Measurements from ENCODE around the gene GATA2.

The GATA2 gene

DNA sequence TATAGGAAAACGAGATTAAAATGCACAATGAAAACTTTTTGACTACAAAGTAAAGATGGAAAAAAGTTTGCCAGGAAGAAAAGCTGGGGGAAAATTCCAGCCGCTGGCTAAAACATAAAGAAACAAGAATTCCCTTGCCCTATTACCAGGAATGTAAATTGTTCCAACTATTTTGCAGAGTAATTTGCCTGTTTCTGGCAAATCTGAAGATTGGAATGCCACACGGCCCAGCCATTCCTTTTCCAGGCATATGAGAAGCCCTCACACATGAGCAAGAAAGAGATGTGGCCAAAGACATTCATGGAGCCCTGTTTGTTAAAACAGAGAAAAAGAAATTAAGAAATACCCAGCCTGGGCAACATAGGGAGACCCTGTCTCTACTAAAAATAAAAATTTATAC lies 8.4 kb upstream of the GATA2 start:
- no peak for FAIRE-seq

DNA sequence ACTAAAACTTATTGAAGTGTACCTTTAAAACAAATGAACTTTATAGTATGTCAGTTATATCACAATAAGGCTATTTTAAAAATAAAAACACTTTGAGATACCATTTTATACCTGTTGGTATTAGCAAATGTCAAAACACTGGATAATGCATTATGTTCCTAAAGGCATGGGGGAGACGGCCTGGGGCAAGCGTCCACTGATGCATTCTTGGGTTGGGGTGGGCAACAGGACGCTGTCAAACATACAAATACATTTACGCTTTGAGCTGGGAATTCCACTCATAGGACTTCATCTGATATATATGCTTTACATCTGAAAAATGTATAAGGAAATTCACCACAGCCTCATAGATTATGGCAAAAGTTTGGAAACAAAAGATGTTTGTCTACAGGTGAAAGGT lies 7.6 kb upstream of the GATA2 start:
- no peak for FAIRE-seq

DNA sequence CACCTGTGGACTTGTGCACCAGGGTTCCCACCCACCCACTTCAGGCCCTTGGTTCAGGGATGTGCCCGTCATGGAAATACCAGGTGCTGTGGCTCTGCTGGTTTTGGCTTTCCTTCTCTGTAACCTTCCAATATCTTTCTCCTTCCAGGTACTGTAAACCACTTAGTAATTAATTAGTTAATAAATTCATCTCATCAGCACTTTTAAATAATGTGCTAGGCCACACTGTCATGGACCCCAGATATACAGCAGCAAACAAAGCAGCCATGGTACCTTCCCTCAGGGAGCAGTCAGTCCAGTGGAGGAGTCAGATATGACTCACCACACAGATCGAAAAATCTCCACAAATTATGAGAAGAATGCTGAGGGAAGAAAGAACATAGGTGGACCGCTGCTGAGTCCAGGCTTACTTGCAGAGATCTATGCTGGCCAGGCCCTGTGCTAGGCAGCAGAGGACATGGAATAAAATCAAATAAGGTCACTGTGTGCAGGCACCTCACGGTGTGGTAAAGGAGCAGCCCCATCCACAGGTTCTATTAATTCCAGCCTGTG lies 6.8 kb upstream of the GATA2 start:
- FAIRE-seq, result no peak

DNA sequence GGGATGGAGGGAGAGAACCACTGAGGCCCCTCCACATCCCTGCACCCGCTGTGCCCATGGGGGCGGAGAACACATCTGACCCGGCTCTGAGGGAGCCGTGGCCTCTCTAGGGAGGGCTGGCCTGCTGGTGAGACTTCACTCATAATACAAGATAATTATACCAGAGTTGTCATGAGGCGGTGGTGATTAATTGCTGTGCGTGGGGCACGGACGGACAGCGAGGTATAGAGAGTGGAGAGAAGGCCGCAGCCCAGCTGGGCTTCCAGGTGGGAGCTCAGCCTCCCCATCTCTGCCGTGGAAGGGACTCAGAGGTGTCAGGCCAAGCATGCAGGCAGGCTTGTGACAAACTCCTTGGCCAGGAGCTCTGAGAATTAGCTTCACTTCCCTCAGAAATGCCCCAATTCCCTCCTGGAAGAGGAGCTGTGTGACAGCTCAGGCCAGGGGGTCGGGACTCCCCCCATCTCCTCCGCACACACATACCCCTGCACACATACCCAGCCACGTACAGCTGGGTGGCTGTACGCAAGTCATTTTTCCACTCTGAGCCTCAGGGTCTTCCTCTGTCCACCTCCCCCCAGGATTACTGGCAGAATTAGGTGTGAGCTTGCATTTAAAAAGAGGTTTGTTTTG lies 6.0 kb upstream of the GATA2 start:
- no peak for FAIRE-seq

DNA sequence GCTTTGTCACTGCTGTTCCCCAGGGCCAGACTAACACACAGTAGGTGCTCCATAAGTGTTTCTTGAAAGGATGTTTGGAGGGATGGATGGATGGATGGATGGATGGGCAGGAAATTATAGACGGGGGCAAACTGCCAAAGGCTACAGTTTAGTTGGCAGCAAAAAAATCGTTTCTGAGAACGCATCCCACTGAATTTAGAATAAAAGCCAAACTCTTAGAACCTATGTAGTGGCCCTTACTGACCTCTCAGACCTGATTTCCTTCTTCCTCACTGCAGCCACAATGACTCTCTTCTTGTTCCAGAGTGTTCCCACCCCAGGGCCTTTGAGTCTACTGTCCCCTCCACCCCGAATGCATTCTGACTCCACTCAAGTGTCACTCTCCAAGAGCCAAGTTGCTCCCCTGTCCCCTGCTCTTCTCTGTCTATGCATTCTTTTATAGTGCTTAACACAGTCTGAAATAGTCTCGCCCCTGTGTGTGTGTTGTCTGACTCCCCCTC lies 5.2 kb upstream of the GATA2 start:
- no peak for FAIRE-seq

DNA sequence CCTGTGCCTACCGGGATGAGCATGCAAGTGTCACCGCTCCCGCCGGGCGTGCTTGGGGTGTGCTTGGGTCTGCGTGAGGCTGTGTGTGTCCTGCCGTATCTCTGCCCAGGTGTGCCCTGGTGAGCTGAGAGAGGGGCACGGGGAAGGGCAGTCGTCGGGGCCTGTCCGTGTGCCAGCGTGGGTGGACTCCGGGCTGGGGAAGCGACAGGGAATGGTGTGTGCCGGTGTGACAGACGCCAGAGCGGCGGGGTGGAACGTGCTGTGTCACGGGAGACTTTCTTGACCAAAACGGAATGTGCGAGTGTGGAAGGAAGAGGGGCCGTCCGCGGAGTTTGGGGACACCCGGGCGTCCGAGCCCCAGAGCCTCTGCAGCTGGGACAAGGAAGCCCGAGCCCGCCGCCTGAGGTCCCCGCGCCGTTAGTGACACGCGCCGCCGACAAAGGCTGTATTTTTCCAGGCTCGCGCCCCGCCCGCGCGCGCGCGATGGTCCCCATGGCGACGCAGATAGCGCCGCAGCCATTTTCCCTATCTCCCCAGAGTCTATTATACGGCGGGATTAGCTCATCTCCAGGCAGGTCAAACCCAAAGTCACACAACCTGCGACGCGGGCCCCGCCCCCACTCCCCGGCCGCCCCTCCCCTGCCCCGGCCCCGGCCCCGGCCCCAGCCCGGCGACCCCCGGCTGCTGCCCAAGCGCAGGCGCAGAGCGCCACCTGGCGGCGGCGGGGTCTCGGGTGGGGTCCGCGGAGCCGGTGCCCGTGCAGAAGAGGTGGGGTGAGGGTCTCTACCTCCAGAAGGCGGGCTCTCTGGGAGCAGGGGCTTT lies 4.5 kb upstream of the GATA2 start:
- no peak for FAIRE-seq

DNA sequence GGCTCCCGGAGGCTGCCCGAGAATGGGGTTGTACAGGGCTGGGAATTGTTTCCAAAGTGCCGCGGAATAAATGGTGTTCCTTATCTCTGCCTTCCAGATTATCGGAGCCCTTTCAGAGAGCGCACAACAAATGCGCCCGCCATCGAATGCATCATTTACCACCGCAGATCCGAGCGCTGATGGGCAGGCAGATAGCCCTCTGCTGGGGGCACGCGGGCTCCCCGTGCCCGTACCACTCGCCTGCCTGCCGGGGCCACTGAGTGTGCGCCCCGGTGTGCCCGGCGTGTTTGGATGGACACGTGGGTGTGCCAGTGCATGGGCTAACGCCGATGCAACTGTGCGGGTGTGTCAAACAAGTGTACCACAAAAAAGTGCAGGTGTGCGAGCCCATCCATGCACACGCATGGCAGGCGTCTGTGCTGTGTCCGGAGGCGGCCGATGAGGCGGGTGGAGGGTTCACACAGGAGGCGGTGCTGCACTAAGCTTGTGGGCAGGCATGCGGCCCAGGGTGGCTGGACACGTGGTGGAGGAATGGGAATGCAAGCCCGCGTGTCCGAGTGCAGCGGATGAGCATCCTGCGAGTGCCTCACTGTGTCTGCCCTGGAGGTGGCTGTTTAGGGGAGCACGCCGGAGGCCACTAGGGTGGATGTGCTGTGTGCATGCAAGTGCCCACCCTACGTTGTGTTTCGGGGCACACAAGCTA lies 3.8 kb upstream of the GATA2 start:
- FAIRE-seq, result no peak

DNA sequence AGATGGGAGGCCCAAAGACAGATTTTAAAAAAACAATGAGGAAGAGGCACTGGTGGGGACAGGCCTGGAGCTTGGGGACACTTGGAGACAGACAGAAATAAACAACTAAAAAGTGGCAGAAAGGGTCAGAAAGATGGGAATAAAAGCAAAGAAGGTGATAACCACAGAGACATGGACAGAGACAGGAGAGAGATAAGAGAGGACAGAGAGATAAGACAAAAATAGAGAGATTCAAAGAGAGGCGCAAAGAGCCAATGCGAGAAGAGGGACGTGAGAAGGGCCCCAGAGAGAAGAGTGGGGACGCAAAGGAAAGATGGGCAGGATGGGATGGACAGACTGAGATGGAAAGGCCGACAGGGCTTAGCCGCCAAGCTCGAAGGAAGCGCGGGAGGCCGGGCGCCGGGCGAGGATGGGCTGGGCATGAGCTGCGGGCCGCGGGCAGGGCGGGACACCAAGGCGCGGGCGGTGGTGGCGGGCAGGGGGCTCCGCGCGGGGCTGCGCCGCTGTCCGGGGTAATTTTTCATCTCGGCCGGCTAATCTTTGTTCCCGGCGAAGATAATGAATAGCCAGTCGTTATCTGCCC lies 3.1 kb upstream of the GATA2 start:
- no peak for FAIRE-seq

DNA sequence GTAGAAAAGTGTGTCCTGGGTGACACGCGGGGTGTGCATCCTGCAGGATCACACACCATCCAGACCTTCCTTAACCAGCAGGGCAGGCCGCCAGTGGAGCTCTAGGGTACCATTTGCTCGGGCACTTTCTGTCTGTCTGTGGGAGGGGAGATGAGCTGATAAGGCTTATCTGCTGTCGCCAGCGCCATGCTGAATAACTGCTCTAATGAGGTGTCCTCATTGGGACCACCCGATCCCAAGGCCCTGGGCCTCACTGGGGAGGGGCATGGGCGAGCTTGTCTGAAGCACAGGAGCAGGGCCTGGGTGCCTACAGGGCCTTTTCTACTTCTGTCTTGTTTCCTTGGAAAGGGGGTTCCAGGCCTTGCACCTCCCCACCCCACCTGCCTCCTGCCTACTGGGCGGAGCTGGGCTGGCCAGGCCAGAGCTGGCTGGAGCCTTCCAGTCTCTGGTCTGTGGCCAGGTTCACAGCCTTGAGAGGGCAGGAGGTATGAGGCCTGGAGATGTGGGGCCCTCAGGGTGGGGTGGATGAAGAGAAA lies 2.5 kb upstream of the GATA2 start:
- no peak for FAIRE-seq

DNA sequence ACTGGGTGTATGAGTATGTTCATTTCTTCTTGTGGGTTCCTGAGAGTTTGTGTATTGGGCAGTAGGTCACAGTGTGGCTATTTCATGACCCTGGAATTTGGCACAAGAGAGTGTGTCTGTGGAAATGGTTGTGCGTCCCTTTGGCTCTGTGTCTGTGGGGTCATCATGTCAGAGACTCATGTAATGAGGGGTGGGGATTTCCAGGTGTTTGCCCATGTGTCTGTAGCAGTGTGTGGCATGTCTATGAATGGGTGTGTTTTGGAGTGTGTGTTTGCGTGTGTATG lies 1.3 kb upstream of the GATA2 start:
- FAIRE-seq, result no peak

DNA sequence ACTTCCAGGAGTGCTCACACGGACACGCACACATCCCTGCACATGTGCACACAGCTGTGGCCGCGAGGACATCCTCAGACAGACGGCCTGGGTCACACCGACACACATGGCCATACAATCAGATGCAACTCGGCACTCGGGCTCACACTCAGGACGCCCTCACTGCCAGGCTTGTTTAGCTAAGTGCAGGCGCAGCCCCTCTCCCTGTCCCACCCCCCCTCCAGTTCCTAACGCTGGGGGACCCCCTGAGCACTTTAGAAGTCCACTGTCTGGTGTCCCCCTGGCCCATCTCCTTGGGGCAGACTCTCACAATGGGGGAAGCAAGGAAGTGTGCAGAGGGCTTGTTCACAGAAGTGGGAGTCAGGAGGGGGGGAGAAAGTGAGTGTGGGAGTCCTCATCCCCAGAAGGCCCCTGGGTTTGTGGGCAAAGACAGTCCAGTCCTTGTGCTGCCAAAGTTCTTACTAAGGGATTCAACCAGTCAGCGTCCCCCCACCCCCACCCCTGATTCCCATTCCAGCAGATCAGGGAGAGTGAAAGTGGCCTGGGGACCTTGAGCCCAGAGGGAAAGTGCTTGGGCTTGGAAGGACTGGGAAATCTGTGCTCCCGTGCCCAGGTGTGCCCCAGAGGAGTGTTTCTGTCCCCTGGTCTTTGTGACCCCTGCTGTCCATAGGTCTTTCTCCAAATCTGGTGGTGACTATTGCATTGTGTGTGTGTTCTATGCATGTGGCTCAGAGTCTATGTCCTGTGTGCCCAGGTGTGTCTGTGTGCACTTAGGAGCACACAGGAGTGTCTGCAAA lies 767 bp upstream of the GATA2 start:
- FAIRE-seq, result no peak

DNA sequence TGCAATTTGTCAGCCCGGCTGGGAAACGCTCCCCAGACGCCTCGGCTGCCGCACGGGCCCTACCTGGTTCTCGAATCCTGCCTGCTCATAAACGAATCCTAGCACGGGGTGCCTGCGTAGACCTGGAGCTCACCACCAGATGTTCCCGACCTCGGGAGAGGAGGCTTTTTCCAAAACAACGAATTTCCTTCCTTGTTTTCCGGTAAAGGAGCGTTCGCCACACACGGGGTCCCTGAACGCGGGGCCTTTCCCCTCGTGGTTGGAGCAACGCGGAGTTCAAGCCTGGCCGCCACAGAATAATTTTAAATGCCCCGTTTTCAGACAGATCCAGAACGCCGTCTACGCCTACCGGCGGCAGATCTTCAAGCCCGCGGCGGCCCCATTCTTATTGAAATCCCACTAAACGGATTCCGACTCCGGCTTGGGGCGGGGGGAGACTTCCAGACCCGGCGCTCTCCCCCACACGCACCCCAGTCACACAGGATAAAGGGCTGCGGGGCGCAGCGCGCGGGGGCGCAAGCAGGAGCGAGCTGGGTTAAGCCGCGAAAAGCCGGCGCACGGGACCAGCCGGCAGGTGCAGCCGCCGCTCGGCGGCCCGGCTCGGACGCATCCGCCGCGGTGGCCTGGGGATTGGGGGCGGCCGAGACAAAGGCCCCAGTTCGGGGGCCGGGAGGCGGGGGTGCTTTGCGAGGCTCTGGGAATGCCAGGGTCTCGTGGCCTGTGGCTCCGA lies 895 bp downstream of the GATA2 start:
- FAIRE-seq, result no peak

DNA sequence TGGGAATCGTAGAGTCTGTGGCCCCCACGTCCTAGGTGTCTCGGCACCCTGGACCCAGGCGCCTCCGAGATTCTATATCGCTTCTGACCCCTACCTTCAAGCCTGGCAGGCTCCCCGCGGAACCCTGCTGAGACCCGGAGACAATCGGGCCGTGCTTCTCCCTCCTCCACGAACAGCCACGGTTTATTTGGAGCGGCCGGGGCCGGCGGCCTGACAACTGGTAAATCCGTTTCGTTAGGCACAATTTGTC lies 1.4 kb downstream of the GATA2 start:
- FAIRE-seq, result no peak

DNA sequence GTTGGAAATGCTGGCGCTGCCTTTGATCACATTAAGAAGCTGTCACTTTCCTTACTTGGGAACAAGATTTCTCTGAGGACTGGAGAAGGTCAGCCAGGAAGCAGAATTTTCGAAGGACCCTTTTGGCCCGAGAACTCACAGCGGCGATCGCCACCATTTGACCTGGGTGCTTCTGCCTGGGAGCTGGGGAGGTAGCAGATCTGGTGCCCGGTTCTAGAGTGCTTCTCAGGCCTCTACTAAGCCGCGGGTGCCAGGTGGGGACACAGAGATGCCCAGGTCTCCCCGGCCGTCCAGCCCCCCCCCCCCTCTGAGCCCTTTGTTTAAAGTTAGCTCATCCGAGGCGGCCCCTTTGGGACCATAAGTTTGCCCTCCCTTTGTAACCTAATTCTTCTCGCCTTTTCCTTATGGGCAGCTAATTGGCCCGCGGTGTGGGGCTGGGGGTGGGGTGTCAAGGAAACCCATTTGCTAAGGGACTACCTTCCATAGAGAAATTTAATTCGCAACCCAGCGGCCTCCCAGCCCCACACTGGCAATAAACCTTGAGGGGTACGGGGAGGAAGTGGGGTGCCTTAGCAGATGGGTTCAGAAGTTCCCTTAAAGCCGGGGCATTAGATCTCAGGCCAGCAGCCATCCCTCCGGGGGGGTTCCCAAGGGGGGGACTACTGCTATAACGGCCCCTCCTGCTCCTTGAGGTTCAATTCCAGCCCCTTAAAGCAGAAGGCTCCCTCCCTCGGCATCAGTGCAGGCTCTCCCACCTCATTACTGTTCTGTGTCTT lies 1.9 kb downstream of the GATA2 start:
- no peak for FAIRE-seq

DNA sequence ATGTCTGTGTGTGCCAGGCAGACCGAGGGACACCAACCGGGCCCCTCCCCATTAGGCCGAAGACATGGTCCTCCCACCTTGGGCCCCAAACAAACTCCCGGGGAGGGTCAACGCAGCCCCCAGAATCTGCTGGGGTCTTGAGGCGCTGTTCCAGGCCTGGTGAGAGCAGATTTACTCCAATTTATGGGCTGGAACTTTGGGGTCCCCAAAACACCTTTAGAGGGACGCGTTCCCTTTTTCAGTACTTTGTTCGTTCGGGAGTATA lies 2.4 kb downstream of the GATA2 start:
- FAIRE-seq, result no peak

DNA sequence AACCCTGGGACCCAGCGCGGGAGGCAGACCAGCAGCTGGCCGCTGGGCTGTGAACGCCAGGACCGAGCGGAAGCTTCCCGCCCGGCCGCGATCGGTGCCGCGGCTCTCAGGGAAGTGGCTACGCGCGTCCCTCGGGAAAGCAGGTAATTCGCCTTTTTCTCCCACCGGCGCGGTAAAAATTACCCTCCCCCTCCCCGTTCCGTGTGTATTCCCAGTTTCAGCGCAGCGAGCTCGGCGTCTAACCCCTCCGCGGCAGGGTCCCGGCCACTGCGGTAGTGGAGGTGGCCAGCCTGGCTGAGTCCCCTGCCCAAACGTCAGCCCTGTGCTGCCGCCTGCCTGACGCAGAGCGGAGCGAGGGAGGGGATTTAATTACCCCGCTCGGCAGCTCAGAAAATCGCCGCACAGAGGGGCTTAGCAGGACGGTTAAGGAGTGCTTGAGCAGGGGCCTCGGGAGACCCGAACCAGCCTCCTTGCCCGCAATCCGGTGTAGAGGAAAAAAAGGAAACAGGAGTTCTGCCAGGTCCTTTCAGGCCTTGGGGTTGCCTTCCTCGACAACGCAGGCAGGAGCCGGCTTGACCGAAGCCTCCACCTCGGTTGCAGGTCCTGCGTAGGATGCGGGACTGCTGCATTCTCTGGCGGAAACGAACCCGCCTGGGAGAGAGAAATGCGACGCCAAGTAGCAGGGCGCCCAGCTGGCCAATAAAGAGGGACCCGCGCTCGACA lies 2.9 kb downstream of the GATA2 start:
- FAIRE-seq, result no peak

DNA sequence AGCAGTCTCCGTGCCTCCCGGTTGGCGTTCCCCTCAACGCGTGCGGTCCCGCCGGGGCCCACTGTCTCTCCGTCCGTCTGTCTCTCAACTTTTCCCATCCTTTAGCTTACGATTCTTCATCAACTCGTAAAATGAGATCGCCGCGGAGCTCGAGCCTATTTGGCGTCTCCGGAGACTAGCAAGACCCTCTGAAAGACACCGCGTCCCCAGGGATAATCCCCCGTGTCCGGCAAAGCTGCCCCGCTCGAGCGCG lies 3.4 kb downstream of the GATA2 start:
- FAIRE-seq, result no peak

DNA sequence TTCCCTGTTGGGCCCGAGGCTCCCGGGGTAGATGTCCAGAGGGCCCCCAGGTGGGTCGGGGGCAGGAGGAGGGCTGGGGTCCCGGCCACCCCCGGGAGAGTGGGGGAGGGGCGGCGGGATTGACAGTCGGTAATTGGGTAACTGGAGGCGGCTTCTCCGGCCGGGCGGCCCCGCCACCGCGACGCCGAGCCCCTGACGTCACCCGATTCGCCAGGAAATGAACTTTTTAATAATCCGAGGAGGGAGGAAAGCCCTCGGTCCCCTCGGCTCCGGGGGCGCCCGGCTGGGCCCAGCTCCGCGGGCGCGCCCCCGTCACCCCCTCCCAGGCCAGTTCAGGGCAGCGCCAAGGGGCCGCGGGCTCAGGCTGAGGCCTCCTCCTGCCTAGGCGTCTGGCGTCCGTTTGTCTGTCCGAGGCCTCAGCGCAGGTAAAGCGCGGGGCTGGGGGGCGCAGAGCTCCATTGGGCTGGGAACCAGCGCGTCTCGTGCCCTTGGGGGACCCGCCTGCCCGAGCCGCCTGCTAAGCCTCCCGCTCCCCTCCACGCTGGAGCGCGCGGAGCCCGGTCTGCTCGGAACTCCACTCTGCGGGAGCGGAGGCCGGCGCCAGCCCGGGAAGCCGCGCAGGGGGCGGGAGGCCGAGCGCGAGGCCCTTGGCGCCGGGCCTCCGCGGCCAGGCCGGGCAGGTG lies 3.9 kb downstream of the GATA2 start:
- FAIRE-seq, result no peak

DNA sequence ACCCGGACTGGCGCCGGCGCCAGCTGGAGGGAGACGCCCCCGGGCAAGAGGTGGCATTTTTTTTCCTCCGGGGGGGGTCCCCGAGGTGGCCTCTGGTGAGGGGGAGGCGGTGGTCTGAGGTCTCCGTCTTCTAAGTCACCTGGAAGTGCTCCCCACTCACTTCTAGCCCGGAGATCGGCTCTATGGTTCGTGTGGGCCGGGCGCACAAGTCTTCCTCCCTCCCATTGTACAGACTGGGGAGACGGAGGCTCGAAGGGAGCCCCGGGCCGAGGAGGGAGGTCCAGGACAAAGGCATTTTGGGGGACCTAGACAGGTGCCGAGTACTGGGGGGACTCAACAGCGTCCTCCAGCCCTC lies 4.4 kb downstream of the GATA2 start:
- no peak for FAIRE-seq
